Superior temporal gyrus (tissue), 1 donor: Measurements from ENCODE around the gene GSG1L.

Source experiments
- DNase-seq: peaks from one replicate; pipeline ENCODE4 v3.0.0-alpha.2; 2016; ENCODE audit errors: extremely low spot score

GSG1L gene

DNA sequence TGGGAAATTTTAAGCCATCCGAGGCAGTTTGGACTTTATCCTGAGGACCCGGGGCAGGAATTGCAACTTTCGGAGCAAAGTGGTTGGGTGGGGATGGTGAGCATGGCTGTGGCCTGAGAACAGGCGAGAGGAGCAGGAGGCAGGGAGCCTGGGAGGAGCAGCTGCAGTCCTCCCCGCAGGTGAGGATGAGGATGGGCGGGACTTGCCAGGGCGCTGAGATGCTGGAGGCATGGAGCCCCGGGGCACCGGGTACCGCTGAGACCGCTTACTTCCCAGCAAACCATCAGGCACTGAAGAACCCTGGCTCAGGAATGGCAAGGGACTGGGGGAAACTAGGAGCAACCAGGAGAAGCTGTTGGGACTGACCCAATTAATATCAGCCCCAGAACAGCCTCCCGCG lies 210.8 kb downstream of the GSG1L start:
- no peak for DNase-seq

DNA sequence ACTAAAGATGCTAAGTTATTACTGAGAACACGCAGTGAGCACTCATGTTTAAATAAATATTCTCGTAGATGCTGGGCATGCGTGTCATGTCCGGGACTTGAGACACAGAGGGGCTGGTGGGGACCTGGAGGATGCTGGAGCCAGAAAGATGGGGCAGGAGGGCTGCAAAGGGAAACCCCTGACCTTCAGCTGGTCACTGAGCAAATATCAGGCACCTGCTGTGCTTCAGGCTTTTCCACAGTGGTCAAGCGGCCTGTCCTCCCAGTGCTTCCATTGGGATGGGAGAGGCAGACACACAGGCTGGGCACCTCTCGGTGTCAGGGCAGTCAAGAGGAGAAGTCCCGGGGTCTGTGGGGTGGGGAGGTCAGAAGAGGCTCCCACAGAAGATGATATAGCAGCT lies 211.4 kb downstream of the GSG1L start:
- DNase-seq, result no peak

DNA sequence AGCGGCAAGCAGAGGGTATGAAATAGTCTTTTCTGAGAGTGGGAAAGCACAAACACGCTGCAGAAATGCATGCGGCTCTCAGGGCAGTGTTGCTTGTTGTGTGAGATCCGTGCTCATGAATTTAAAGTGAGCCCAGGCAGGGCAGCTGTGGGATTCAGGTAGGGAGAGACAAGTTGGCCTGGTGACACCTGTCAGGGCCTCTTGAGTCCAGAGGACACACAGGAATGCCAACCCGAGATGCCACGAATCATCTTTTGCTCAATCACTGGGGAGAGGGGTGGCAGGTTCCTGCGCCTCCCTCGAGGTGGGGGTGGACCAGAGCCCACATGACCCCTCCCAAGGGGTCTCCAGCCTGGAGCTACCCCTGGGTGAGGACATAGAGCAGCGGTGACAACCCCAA lies 211.9 kb downstream of the GSG1L start:
- no peak for DNase-seq

DNA sequence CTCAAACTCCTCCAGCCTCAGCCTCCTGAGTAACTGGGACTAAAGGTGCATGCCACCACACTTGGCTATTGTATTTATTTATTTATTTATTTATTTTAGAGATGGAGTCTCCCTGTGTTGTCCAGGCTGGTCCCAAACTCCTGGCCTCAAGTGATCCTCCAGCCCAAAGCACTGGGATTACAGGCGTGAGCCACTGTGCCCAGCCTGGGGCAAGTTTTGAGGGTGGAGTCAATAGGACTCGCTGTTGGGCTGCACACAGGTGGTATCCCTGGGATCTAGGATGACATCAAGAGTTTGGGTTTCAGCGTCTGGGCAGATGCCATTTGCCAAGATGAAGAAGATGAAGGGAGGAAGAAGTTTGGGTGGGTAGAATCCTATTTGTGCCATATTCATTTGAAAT lies 213.9 kb downstream of the GSG1L start:
- DNase-seq, result no peak

DNA sequence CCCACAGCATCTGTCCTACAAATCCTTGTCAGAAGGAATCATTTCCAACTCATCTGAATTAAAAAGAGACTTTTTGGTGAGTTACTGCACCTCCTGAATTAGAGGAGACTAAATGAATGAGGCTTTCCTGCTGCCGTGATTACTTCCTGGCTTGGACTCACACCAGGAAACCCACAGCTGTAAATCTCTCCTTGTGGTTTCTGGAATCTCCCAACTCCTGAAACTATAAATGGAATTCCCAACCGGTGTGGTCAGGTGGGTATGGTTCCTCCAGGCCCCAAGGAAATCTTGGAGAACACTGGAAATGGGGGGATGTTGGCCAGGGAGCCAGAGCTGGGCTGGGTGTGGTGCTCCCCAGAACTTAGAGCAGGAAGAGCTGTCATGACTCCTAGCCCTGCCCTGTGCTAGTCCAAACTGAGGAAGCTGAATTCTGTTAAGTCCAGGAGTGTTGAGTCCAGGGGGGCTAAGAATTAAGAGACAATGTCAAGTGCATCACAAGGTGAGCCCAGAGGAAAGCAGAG lies 216.4 kb downstream of the GSG1L start:
- DNase-seq, result no peak

DNA sequence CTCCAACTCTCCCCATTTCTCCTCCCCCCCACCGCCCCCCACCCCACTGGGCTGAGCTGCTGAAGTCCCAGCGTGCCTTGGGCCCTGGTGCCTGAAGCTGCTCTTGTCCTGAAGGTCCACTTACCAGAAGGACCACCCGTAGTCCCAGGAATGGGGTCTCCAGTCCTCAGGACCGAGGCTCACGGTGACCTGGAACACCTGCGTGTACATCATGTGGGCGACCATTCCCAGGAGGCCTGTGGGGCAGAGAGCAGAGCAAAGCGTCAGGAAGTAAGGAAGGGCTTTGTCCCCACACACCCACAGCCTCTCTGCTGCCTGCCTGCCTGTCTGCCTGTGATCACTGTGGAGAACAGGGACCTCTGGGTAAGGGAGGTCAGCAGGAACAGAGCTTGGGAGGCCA lies 218.7 kb downstream of the GSG1L start:
- no peak for DNase-seq

DNA sequence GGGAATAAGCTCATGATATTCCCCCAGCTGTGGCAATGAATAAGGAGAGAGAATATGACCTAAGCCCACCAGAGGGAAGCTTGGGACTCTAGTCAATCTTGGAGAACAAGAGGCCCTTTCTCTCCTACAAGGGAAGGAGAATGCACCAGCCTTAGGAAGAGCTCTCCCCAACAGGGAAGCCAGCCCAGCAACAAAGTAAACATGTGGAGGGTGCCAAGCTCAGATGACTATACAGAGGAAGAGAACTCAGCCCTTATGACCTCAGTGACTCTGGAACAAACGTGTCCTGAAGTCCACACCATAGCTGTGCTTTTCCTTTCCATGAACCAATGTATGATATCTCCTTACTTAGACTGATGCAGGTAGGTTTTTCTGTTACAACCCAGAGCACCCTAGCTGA lies 219.7 kb downstream of the GSG1L start:
- DNase-seq, result no peak

DNA sequence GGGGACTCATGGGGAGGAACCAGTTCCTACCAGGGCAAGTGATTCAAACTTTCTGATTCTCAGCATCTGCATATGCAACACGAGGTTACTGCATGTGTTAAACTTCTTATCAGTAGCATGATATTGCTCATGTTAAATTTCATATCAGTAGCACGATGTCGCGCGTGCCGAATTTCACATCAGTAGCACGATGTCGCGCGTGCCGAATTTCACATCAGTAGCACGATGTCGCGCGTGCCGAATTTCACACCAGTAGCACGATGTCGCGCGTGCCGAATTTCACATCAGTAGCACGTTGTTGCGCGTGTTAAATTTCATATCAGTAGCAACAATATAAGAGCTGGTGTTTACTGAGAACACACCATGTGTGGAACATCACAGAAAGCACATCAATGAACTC lies 221.6 kb downstream of the GSG1L start:
- DNase-seq, result no peak

DNA sequence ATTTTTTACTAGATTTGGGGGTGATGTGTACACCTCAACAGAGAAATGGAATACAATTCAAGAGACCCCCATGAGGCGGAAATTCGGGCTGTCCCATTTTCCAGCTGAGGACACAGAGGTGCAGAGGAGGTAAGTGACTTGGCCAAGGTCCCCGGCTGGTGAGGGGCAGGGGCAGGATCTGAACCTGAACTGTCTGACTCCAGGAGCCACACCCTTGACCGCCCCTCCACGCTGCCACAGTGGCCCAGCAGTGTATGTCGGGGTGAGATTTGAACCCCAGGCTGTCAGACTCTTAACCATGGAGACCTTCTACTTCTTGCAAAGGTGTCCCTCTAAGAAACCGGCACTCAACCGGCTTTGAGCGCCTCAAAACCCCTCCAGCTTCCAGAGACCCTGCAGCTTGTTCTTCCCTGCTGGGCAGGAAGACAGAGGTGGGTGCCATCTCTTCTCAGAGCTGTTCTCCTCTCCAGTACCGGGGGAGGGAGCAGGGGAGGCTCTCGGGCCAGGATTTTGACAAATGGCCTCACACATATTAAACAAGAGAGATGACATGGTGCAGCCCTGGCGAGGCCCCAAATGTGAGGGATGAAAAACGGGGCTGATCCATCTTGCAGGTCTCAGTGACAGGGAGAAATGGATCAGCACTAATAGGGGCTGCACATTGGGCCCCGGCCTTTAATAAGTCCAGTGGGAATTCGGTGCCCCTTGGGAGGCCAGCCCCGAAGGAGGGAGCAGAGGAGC lies 222.3 kb downstream of the GSG1L start:
- no peak for DNase-seq

DNA sequence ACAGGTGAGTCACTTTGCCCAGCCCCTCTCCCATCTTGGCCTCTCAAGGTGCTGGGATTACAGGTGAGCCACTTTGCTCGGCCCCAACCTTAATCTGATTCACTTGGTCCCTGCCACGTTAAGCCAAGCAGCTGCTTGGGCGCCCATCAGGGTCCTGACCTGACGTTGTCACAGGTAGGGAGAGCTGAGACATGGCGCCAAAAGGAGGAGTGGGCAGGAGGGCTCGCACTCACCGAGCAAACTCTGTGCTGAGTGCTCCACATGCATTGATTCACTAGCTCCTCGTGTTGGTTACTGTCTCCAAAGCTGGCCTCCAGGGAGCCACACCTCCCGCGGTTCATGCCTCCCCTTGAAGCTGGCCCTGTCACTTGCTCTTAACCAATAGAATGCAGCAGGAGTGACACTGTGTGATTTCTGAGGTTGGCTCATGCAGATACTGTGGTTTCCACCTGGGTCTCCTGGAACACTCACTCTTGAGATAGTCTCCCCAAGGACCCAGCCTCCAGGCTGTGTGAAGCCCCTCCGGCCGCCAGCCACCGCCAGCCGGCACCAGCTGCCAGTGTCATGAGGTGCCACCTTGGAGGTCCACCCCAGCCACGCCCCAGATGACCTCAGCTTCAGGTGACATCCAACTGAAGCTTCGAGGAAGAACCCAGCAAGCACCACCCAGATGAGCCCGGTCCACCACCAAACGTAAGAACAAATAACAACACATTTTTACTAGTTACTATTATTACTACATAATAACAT lies 223.0 kb downstream of the GSG1L start:
- no peak for DNase-seq

DNA sequence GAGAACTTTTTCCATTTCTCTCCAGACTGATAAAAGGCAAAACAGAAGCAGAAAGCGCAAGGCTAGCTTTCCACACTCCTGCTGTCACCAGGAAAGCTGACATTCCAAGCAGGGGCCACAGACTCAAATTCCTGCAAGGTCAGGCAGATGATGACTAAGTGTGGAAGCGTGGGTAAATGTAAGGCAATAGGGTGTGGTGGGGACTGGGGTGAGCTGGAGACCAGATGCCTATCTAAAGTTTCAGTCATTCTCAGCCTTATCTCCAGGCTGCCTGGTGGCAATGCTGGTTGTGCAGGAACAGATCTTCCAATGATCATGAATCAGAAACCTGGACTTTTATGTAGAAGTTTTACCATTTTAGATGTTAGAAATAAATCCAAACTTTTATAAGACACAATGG lies 224.1 kb downstream of the GSG1L start:
- DNase-seq, result no peak

DNA sequence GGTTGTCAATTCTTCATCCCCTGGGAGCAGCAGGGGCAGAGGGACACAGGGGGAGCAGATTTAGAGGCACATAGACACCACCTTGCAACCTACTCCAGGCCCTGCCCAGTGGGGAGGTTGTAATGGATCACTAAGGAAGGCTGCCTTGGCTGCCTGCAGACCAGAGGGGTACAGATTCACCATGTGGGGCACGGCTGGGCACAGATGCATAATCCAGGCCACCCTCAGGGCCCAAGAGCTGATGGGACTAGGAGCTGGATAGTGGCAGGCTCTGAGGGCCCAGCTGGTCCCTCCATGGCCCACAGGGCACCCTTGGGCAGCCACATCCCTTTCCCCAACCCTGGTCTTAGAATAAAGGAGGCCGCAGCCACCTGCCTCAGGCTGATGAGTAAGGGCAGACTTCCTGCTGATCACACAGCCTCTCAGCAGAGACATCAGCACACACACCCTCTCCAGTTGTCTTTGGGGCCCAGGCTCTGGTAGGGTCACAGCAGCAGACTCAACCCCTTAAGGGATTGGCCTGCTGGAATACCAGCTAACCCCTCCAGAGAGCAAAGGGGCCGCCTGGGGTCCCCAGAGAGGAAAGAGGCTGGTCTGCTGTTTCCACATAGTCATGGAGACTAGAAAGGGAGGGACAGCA lies 224.9 kb downstream of the GSG1L start:
- no peak for DNase-seq

DNA sequence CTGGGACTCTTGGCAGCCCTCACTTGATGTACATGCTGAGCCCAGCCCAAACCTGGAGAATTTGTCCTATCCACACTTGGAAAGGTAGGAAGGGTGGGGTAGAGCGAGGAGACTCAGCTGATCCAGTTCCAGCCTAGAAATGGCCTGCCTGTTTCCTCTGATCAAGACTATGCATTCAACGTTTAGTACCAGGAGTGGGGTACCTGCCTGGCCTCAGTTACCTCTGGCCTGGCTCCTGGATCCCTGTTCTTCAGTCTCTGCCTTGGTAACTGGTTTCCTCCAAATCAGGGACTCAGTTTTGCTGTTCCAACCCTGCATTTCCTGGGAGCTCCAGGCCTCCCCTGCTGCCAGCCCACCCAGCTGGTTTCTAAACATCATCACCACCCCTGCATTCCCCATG lies 233.5 kb downstream of the GSG1L start:
- DNase-seq, result no peak

DNA sequence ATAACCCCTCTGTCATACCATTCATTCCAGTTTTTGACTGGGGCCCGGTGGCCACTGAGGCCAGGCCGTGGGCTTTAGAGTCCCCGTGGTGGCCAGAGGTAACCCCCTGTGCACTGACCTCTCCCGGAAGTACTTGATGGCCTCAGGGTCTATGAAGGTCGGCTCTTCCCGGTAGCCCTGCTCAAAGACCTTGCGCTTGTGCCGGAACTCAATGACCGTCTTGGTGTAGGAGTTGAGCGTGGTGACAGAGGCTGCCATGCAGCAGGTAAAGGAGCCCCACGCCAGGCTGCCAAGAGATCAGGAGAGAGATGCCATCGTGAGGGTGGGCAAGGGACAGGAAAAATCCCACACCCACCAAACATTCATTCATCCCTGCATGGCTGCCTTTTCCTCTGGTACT lies 234.8 kb downstream of the GSG1L start:
- DNase-seq, result no peak

DNA sequence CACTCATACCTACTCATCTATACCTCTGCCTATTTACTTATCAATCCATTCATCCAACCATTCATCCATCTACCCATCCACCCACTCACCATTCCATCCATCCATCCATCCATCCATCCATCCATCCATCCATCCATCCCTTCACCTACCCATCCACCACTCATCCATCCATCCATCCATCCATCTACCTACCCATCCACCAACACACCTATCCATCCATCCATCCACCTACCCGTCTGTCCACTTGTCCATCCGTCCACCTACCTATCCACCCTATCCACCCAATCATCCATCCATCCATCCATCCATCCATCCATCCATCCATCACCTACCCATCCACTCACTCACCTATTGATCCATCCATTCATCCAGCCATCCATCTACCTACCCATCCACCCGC lies 235.7 kb downstream of the GSG1L start:
- no peak for DNase-seq

DNA sequence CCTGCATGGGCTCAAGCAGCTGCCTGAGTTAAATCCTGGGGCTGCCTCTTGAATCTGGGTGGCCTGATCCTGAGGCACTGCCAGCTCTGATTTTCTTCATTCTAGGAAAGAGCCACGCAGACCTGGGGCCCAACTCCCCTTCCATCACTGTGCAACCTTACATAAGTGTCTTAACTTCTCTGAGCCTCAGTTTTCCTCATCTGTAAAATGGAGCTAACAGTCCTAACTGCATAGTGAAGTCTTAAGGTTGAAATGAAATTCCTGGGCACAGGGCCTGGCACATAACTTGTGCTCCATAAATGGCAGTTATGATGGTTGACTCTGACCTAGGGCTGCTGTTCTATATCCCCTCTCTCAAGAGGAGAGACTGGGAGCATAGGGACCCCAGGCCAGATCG lies 236.6 kb downstream of the GSG1L start:
- no peak for DNase-seq

DNA sequence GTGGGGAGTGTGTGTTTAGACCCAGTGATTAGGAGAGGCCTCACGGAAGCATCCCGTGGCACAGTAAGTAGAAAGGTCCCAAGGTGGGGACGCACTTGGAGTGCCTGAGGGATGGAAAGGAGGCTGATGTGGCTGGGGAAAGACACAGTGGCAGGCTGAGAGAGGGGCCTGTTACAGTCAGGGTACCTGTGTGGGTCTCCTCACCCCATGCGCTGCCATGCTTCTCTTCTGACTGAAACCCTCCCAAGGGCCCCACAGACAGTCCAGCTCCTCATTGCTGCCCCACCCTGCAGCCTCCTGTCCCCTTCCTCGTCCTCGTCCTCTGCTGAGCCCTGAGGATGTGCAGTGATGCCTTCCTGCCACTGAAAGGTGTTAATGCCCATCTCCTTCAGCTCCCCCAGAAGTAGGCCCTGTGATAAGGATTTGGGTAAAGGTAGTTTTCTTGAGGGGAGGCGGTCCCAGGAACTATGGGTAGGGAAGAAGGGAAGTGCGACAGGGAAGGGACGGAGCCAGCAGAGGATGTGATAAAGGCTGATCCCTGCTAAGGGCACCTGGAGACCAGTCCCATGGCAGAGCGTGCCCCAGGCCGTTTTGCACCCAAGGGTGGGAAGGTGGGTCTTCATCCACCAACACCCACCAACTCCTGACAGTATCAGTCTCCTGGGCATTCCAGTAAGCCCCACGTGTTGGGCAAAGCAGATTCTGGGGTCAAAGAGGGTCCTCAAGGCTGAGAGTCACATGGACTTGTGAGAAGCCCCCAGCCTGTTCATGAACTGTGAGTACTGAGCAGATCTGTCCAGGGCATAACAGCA lies 237.2 kb downstream of the GSG1L start:
- DNase-seq, result no peak

DNA sequence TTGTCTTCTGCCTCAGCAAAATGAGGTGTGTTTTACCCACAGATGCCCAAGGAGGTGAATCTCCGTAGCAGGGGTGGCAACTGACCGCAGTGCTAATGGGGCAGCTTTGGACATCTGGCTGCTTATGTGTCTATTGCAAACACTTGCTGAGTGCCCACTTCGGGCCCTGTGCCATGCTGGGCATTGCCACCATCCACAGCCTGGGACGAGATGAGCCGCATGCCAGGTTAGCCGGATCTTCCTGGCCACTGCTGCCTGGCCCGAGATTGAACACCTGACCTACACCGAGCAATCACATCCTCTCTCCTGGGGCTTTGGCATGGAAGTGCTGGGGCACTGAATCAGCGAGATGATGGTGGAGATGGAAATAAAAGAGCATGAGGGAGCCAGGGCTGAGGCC lies 238.7 kb downstream of the GSG1L start:
- no peak for DNase-seq

DNA sequence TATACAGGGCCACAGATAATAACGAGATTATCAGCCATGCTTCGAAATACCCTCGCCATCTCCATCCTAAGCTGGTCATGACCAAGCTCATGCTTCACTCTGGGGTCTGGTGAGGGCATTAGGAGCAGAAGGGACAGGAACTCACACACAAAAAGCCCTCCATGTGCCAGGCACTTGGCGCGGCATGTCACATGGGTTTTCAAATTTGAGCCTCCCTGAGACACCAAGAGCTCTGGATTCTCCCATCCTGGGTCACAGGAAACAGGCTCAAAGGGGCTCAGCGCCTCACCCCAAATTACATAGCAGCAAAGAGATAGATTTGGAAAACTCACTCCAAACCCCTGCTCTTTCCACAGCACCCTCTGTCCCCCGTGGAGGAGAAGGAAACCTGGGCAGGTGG lies 239.5 kb downstream of the GSG1L start:
- no peak for DNase-seq

DNA sequence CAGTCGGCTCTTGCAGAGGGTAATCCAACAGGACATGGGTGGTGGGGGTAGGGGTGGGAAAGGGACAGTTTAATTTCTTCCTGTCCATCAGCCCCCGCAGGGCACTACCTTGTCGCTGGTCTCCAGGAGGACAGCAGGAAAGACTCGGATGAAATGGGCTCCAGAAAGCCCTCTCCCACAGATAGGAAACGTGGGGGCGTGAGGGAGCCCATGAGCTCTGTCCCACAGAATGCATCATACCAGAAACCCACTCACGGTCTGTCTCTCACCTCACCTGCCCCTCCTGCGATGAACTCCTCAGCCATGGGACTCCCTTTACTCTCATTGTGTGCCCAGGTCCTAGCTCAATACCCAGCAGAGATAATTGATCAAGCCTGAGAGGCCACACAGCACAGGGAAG lies 240.1 kb downstream of the GSG1L start:
- DNase-seq, result no peak

DNA sequence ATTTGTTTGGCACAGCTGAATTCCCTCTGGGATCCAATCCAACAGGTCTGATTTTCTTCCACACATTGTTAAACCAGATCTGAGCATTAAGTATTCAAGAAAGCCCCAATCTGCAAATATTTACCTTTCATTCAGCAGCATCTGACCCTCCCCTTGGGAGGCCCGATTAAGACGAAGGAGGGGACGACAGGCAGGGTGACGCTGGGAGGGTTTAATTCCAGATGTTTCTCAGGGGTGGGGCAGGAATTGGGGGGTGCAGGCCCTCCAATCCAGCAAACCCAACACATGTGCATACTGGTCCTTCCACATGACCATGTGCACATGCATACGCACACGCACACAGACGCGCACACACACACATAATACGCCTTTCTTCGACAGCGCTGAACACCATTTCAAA lies 240.5 kb downstream of the GSG1L start:
- DNase-seq, result no peak

DNA sequence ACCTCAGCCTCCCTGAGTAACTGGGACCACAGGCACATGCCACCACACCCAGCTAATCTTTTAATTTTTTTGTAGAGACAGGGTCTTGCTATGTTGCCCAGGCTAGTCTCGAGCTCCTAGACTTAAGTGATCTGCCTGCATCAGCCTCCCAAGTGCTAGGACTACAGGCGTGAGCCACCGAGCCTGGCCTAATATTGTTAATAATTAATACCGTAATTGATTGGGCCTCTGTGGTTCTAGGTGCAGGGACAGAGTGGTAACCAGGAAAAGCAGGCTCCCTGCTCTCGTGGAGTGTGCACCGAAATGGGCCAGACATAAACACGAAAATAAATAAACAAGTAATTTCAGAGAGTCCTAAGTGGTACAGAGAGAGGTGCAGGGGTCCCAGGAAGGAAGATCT lies 241.0 kb downstream of the GSG1L start:
- no peak for DNase-seq
